Spleen (tissue), 11 donors: Measurements from ENCODE around the gene PRPF8. TPM values are rescaled to one million over a fixed set of nuclear protein-coding genes. Genes with fewer than 3 reads are reported as not detected.
"Not testable (repeated sequence)": the region's sequence is repeated elsewhere in the genome, so short reads cannot be mapped to it uniquely, and the experiment has no call there.

Experiments used
- DNase-seq: peaks from one replicate; pipeline ENCODE4 v3.0.0-alpha.2; 2020
- H3K27ac ChIP-seq, 8 donors: fragments of 200-600 bp; sonication (generic) in 7 of 8; 1 replicate in 4 of 8; 2 replicates in 4 of 8; pipeline versions ENCODE4 v1.5.0 to v1.8.0; 2016 to 2021; ENCODE audit warnings: inconsistent platforms in 4 of 8, mild to moderate bottlenecking in 4 of 8, moderate library complexity in 1 of 8
- H3K27me3 ChIP-seq, 7 donors: fragments of 200-600 bp; sonication (generic) in 6 of 7; replicated peaks in 1 of 7; 1 replicate in 4 of 7; 2 replicates in 3 of 7; pipeline versions ENCODE4 v1.5.0 to v1.8.0; 2016 to 2021; ENCODE audit warnings: inconsistent platforms in 3 of 7, mild to moderate bottlenecking in 1 of 7
- H3K36me3 ChIP-seq, 6 donors: fragments of 200-600 bp; sonication (generic) in 5 of 6; 1 replicate in 4 of 6; 2 replicates in 2 of 6; pipeline versions ENCODE4 v1.5.0 to v1.8.0; 2016 to 2021; ENCODE audit warnings: inconsistent platforms in 2 of 6
- H3K4me1 ChIP-seq, 6 donors: fragments of 200-600 bp; sonication (generic) in 5 of 6; 1 replicate in 3 of 6; 2 replicates in 3 of 6; pipeline versions ENCODE4 v1.5.0 to v1.8.0; 2016 to 2021; ENCODE audit warnings: inconsistent platforms in 3 of 6
- H3K4me3 ChIP-seq, 8 donors: fragments of 200-600 bp; sonication (generic) in 7 of 8; 1 replicate in 4 of 8; 2 replicates in 4 of 8; pipeline versions ENCODE4 v1.5.0 to v1.8.0; 2016 to 2021; ENCODE audit warnings: inconsistent platforms in 4 of 8, mild to moderate bottlenecking in 4 of 8, moderate library complexity in 2 of 8
- H3K9me3 ChIP-seq, 8 donors: fragments of 200-600 bp; sonication (generic) in 7 of 8; 1 replicate in 4 of 8; 2 replicates in 4 of 8; pipeline versions ENCODE4 v1.5.0 to v1.8.0; 2016 to 2021; ENCODE audit warnings: inconsistent platforms in 4 of 8
- CTCF ChIP-seq, 11 experiments: fragments of 200-600 bp in 7 of 11; fragments of 450-650 bp in 4 of 11; sonication (generic) in 4 of 11; IDR thresholded peaks in 8 of 11; conservative IDR thresholded peaks in 3 of 11; 1 replicate in 7 of 11; 2 replicates in 4 of 11; pipeline versions ENCODE4 v1.4.0 to v1.8.0; 2016 to 2021; ENCODE audit warnings: antibody characterized with exemption in 11 of 11, inconsistent platforms in 4 of 11, mild to moderate bottlenecking in 1 of 11
- POLR2A ChIP-seq, 3 donors: fragments of 450-650 bp; IDR thresholded peaks; one replicate each; pipeline ENCODE4 v1.5.1; 2017; ENCODE audit warnings: antibody characterized with exemption in 3 of 3, mild to moderate bottlenecking in 1 of 3
- POLR2AphosphoS5 ChIP-seq, 3 donors: sonication (generic); formaldehyde crosslinking; IDR thresholded peaks; one replicate each; pipeline ENCODE4 v1.5.1; 2017; ENCODE audit warnings: antibody characterized with exemption in 3 of 3
- WGBS, 5 donors: extraction: QIAGEN DNeasy Blood & Tissue Kit in 3 of 5; methylation state at CpG; one replicate each; pipeline versions ENCODE4 v1.1.5 to v1.1.7; 2013 to 2018; 5-methylcytosine and 5-hydroxymethylcytosine counted together
- intact Hi-C: fragments of 100-400 bp; cut with DNase I; formaldehyde crosslinking; loops from one replicate; pipeline ENCODE4 v1.15.0; 2023; ENCODE audit warnings: low total_unique reads
- polyA plus RNA-seq, 3 donors: library from polyadenylated mRNA; stranded (reverse); fragments of 200-250 nt; gene quantifications; one replicate each; pipeline ENCODE4 v1.2.1, GENCODE V29; 2013
- total RNA-seq, 7 donors: library from RNA; depleted of rRNA in 3 of 7; stranded (reverse); fragments of >200 nt in 3 of 7; fragmentation: NEBNext Ultra II Directional in 4 of 7; extraction: Animal tissue kit (Norgen Biotek cat#: 25700) in 4 of 7; gene quantifications; one replicate each; pipeline versions ENCODE4 v1.1.0 to v1.2.1, GENCODE V29; 2016 to 2021
- donor health status: healthy with polysubstance abuse.
- donor health status: DM: no; HTN: no; CAD: no; lungs with moderate emphysema.
- donor health status: DM: no; HTN: no; CAD: no.
- donor health status: Bipolar disorder and iron deficiency.
- donor health status: healthy.
- donor health status: DM: no; HTN: no; CAD: no.
- donor health status: DM: yes; HTN: yes; CAD: no.

The PRPF8 gene
- total and polyA plus RNA-seq, 10 donors = 67.2 to 320 (median 239) TPM

DNA sequence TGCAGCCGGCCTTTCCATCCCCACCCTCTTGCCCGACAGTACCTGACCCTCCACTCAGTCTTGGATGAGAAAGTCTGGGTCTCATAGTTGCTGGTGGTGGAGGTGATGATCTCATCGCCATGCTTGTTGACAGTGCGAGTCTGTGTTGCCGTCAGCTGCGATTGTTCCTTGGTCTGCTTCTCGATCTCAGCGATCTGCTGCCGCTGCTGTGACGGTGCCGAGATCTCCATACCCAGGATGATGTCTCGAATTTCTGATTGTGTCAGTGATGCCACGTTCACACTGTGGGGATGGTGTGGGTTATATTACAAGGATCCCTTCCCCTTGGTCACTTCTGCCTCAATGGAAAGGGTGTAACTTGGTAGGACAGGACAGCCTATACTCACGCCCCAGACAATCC is 30.9 kb downstream of the PRPF8 start:
- WGBS, 5 donors = 89 to 96% (median 95%) methylated on average over 14 of the region's 14 CpGs
- intact Hi-C loops = no loop called here
- peak; percentile 63 for DNase-seq
- H3K4me1 ChIP-seq = peaks cover 14 to 38% (median 25%) of the 10 kb centered on the region in 6 donors
- TF ChIP-seq CTCF (IDR thresholded peaks at IDR 0.05 in 8 of 11, conservative IDR thresholded peaks at IDR 0.05 in 3 of 11) (no peak), POLR2AphosphoS5 (IDR thresholded peaks at IDR 0.05) (peak in 2 of 3 donors; percentile 35 to 46)
- H3K4me3 ChIP-seq = no peak overlapping the region
- no peak overlapping the region for H3K27ac ChIP-seq
- no peaks in the 10 kb centered on the region for H3K27me3 ChIP-seq
- peaks cover 20 to 89% (median 87%) of the 10 kb centered on the region in 6 donors for H3K36me3 ChIP-seq
- H3K9me3 ChIP-seq = no peaks in the 10 kb centered on the region

DNA sequence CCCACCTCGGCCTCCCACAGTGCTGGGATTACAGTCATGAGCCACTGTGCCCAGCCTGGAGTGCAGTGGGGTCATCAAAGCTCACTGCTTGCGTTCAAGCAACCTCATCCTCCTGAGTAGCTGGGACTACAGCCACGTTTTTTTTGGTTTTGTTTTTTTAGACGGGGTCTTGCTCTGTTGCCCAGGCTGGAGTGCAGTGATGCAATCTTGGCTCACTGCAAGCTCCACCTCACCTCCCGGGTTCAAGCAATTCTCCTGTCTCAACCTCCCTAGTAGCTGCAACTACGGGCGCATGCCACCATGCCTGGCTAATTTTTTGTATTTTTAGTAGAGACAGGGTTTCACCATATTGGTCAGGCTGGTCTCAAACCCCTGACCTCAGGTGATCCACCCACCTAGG is 31.9 kb downstream of the PRPF8 start:
- Histone ChIP-seq H3K36me3 (peaks cover 16 to 80% (median 77%) of the 10 kb centered on the region in 6 donors), H3K27ac (peak overlapping the region in 3 of 8 donors; percentile 96 to 99 (median 97)), H3K4me1 (peaks cover 19 to 47% (median 33%) of the 10 kb centered on the region in 6 donors)
- DNase-seq = peak; percentile 54
- TF ChIP-seq POLR2AphosphoS5 (IDR thresholded peaks at IDR 0.05) = peak in 1 of 3 donors; percentile 11
- H3K27me3 ChIP-seq, H3K9me3 ChIP-seq, intact Hi-C loops, H3K4me3 ChIP-seq: not testable (repeated sequence)
- WGBS, 5 donors = 86 to 93% (median 92%) methylated on average over 7 of the region's 7 CpGs

DNA sequence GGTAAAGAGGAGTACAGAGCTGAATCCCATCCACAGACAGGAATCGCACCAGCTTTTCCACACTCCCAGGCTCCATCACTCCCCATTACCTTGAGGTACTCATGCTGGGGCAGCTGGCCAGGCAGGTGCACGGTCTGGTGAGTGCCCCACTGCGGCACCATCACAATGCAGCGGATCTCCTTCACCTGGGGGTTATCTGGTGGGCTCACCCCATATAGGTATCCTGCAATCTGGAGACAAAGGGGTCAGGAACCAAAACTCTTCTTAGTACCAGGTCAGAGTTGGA is 33.2 kb downstream of the PRPF8 start:
- H3K4me3 ChIP-seq = no peak overlapping the region
- peak overlapping the region in 6 of 8 donors; percentile 33 to 99 (median 96) for H3K27ac ChIP-seq
- H3K9me3 ChIP-seq = no peaks in the 10 kb centered on the region
- peaks cover 30 to 60% (median 46%) of the 10 kb centered on the region in 6 donors for H3K4me1 ChIP-seq
- no peaks in the 10 kb centered on the region for H3K27me3 ChIP-seq
- 56 to 94% (median 83%) methylated on average over 4 of the region's 4 CpGs for WGBS, 5 donors
- DNase-seq = no peak
- intact Hi-C loops = no loop called here
- peaks cover 16 to 77% (median 64%) of the 10 kb centered on the region in 6 donors for H3K36me3 ChIP-seq
- no peak for TF ChIP-seq CTCF (IDR thresholded peaks at IDR 0.05 in 8 of 11, conservative IDR thresholded peaks at IDR 0.05 in 3 of 11)

GRCh38 chr17:1650731-1651558 is 33.7 kb downstream of the PRPF8 start:
- DNase-seq = peak; percentile 73
- Histone ChIP-seq H3K9me3 (no peaks in the 10 kb centered on the region), H3K4me1 (peaks cover 35 to 66% (median 51%) of the 10 kb centered on the region in 6 donors), H3K36me3 (peaks cover 13 to 75% (median 59%) of the 10 kb centered on the region in 6 donors), H3K27ac (peak overlapping the region; percentile 94 to 99 (median 96)), H3K27me3 (no peaks in the 10 kb centered on the region), H3K4me3 (no peak overlapping the region)
- intact Hi-C loops = no loop called here
- TF ChIP-seq POLR2AphosphoS5 (IDR thresholded peaks at IDR 0.05) = peak in 2 of 3 donors; percentile 19 to 44
- TF ChIP-seq CTCF (IDR thresholded peaks at IDR 0.05 in 8 of 11, conservative IDR thresholded peaks at IDR 0.05 in 3 of 11) = no peak
- no peak for TF ChIP-seq POLR2A (IDR thresholded peaks at IDR 0.05)
- 70 to 80% (median 72%) methylated on average over 22 of the region's 22 CpGs for WGBS, 5 donors
